ENCODE data around the gene LACRT.

DNA sequence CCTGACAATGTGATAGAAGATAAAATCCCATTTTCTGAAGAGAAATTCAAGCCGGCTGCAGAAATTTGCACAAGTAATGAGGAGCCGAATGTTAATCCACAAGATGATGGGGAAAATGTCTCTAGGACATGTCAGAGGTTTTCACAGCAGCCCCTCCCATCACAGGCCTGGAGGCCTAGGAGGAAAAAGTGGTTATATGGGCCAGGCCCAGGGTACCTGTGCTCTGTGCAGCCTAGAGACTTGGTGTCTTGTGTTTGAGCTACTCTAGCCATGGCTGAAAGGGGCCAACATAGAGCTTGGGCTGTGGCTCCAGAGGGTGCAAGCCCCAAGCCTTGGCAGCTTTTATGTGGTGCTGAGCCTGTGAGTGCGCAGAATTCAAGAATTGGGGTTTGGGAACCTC is 7.4 kb downstream of the LACRT start:
- TF ChIP-seq ZNF274 (IDR thresholded peaks at IDR 0.05; ENCODE audit: low read depth, low read length) (no peak), YY1 (IDR thresholded peaks at IDR 0.05; ENCODE audit: insufficient read depth, insufficient read length) (no peak), SUZ12 (IDR thresholded peaks at IDR 0.05; ENCODE audit: extremely low read depth, insufficient read depth, insufficient read length) (no peak)

All from NT2/D1 (cell line).